NCI-H1092 (cell line): ENCODE data around the gene DDX39A.
"Not testable (repeated sequence)": the region's sequence is repeated elsewhere in the genome, so short reads cannot be mapped to it uniquely, and the experiment has no call there.

Experiments
- DNase-seq: peaks from one replicate; lab custom pipeline; 2025; lab: John Stamatoyannopoulos, UW

The DDX39A gene

GRCh38 chr19:14408491-14409145 is 10.5 kb downstream of the DDX39A start:
- DNase-seq = no peak

- no peak for DNase-seq
Measured at GRCh38 chr19:14407605-14408484, 11.3 kb downstream of the DDX39A start.

GRCh38 chr19:14406645-14407401 is 12.3 kb downstream of the DDX39A start:
- no peak for DNase-seq

- peak; percentile 8 for DNase-seq
Measured at GRCh38 chr19:14405758-14406644, 13.1 kb downstream of the DDX39A start.

GRCh38 chr19:14405380-14405757 is 13.8 kb downstream of the DDX39A start:
- no peak for DNase-seq

- DNase-seq = no peak
Measured at GRCh38 chr19:14404312-14404711, 14.8 kb downstream of the DDX39A start.

- not testable (repeated sequence) for DNase-seq
Measured at GRCh38 chr19:14403145-14403930, 15.8 kb downstream of the DDX39A start.

GRCh38 chr19:14402332-14403144 is 16.6 kb downstream of the DDX39A start:
- no peak for DNase-seq

- DNase-seq = no peak
Measured at GRCh38 chr19:14401468-14402195, 17.5 kb downstream of the DDX39A start.

- DNase-seq = no peak
Measured at GRCh38 chr19:14400951-14401431, 18.1 kb downstream of the DDX39A start.

GRCh38 chr19:14397168-14397567 is 22.0 kb downstream of the DDX39A start:
- not testable (repeated sequence) for DNase-seq

- not testable (repeated sequence) for DNase-seq
Measured at GRCh38 chr19:14396730-14397129, 22.4 kb downstream of the DDX39A start.

- no peak for DNase-seq
Measured at GRCh38 chr19:14395710-14396336, 23.3 kb downstream of the DDX39A start.

GRCh38 chr19:14395262-14395661 is 23.9 kb downstream of the DDX39A start:
- DNase-seq = no peak

- no peak for DNase-seq
Measured at GRCh38 chr19:14394167-14394566, 25.0 kb downstream of the DDX39A start.

GRCh38 chr19:14393329-14393728 is 25.8 kb downstream of the DDX39A start:
- no peak for DNase-seq

- no peak for DNase-seq
Measured at GRCh38 chr19:14391156-14391821, 27.9 kb downstream of the DDX39A start.

GRCh38 chr19:14390548-14390947 is 28.6 kb downstream of the DDX39A start:
- no peak for DNase-seq
